Uterus (tissue), 2 donors: ENCODE results near the gene RBM14.

Source experiments
- POLR2A ChIP-seq, 2 donors: fragments of 450-650 bp; IDR thresholded peaks; one replicate each; pipeline ENCODE4 v1.6.1; 2016; ENCODE audit warnings: antibody characterized with exemption in 2 of 2, mild to moderate bottlenecking in 1 of 2, moderate library complexity in 1 of 2
- TF ChIP-seq, protein P1 (sequence below), 4 experiments: fragments of 200-600 bp in 2 of 4; fragments of 450-650 bp in 2 of 4; sonication (generic) in 2 of 4; IDR thresholded peaks; one replicate each; pipeline ENCODE4 v1.5.1; 2016 to 2019; ENCODE audit warnings: antibody characterized with exemption in 4 of 4, mild to moderate bottlenecking in 2 of 4, moderate library complexity in 1 of 4

DNA sequence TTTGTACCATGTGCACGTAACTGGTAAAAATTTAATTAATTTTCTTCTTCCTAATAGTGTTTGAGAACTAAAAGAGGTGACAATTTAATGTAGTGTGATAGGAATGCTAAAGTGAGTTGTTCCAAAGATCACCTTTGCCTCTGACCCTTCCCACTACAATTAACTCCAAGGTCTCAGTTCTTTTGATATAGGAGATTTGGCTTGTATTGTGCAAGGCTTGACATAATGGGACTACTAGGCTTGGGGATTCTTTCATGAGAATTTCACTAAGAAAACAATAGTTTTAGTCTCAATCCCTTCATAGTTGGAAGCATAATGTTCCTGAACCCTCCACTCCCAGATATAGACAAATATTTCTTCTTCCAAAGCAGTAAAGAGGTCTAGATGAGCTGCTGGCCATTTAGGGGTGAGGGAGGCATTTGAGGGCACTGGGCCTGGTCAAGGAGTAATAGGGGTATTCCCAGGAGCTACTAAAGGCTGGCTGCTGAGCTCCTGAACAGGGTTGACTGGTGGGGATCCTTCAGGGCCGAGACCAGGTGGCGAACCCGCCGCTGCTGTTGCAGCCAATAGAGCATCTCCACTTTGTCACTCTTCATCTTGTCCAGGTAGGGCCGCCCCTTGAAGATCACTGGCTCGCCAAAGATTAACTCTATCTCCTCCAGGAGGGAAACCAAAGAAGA is 26.3 kb upstream of the RBM14 start:
- TF ChIP-seq, protein P1, sequence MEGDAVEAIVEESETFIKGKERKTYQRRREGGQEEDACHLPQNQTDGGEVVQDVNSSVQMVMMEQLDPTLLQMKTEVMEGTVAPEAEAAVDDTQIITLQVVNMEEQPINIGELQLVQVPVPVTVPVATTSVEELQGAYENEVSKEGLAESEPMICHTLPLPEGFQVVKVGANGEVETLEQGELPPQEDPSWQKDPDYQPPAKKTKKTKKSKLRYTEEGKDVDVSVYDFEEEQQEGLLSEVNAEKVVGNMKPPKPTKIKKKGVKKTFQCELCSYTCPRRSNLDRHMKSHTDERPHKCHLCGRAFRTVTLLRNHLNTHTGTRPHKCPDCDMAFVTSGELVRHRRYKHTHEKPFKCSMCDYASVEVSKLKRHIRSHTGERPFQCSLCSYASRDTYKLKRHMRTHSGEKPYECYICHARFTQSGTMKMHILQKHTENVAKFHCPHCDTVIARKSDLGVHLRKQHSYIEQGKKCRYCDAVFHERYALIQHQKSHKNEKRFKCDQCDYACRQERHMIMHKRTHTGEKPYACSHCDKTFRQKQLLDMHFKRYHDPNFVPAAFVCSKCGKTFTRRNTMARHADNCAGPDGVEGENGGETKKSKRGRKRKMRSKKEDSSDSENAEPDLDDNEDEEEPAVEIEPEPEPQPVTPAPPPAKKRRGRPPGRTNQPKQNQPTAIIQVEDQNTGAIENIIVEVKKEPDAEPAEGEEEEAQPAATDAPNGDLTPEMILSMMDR (IDR thresholded peaks at IDR 0.05) = no peak
- no peak for TF ChIP-seq POLR2A (IDR thresholded peaks at IDR 0.05)
